RWPE1 (cell line): ENCODE results near the gene FAM117B.

Source experiments
- CTCF ChIA-PET: fragments of 350-600 bp; sonication (Branson Sonifier 250); formaldehyde crosslinking; extraction: SDS; loops from one replicate; lab custom pipeline; 2021; lab: Yijun Ruan, JAX
- POLR2A ChIA-PET: fragments of 400-600 bp; formaldehyde crosslinking; extraction: SDS; loops from one replicate; lab custom pipeline; 2020; ENCODE audit warnings: antibody characterized with exemption; ENCODE audit not compliant: low non-redundant PET; lab: Yijun Ruan, JAX
- DNase-seq: peaks from one replicate; pipeline ENCODE4 v3.0.0; 2012; ENCODE audit warnings: low spot score
- H3K27ac ChIP-seq: fragments of 450-650 bp; 2 replicates; pipeline ENCODE4 v1.5.1; 2017
- CTCF ChIP-seq: fragments of 450-650 bp; conservative IDR thresholded peaks from 2 replicates; pipeline ENCODE4 v1.5.1; 2017; ENCODE audit warnings: low read depth, mild to moderate bottlenecking

Gene FAM117B

GRCh38 chr2:202610380-202610779 is 24.4 kb upstream of the FAM117B start:
- POLR2A ChIA-PET: no interaction called here
- no peak overlapping the region for H3K27ac ChIP-seq
- no peak for DNase-seq
- no peak for TF ChIP-seq CTCF
- CTCF ChIA-PET: no interaction called here

- H3K27ac ChIP-seq: no peak overlapping the region
- ChIA-PET CTCF (interaction anchor here (0.6 kb wide), 1 partner anchor 1497 kb away, joined by 3 read pairs; no protein-coding TSS in a partner anchor), POLR2A (no interaction called here)
- TF ChIP-seq CTCF: no peak
- DNase-seq: no peak
These were observed 22.6 kb upstream of the FAM117B start for GRCh38 chr2:202612145-202612544.

DNA sequence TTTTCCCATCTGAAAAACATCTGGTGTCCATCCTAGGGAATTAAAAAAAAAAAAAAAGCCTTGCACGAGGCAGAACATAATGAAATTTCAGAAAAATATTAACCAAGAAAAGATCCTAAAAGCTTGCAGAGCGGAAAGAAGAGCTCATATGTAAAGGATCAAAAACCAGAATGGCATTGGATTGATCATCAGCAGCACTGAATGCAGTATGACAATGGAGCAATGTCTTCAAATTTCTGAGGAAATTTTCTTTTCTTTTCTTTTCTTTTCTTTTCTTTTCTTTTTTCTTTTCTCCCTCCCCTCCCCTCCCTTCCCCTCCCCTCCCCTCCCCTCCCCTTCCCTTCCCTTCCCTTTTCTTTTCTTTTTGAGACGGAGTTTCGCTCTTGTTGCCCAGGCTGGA is 21.3 kb upstream of the FAM117B start:
- DNase-seq: no peak
- ChIA-PET POLR2A (no interaction called here), CTCF (no interaction called here)
- no peak overlapping the region for H3K27ac ChIP-seq
- no peak for TF ChIP-seq CTCF

- H3K27ac ChIP-seq: no peak overlapping the region
- ChIA-PET CTCF (no interaction called here), POLR2A (no interaction called here)
- TF ChIP-seq CTCF: no peak
- no peak for DNase-seq
These were observed 10.6 kb upstream of the FAM117B start for GRCh38 chr2:202624133-202624532.

- no peak for DNase-seq
- TF ChIP-seq CTCF: no peak
- no peak overlapping the region for H3K27ac ChIP-seq
- CTCF ChIA-PET: interaction anchor here (1.0 kb wide), 1 partner anchor 38 kb away, joined by 4 read pairs; no protein-coding TSS in a partner anchor
- POLR2A ChIA-PET: no interaction called here
These were observed 7.7 kb upstream of the FAM117B start for GRCh38 chr2:202627042-202627441.

DNA sequence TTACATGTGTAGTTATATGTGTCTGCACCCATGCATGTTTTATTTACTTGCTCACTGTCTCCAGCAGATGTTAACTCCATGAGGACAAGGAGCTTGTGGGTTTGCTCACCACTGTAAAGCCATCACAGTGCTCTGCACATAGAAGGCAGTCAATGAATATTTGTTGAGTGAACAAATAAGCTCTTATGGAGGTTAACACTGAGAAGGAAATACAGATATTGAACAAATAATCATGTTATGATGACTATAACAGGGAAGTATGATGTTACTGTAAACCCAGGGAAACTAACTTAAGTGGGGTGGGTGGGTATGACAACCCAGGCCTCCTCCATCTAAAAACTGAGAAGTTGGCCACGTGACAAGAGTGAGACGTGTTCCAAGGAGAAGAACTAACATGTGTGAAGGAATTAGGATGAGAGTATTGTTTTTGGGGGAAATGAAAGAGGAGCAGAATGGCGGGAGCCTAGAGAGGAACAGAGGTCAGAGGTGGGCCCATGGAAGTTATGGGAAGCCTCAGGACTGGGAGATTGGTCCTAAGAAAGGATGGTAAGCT is 6.0 kb upstream of the FAM117B start:
- POLR2A ChIA-PET: no interaction called here

More for the DNA sequence above, 6.0 kb upstream of the FAM117B start:
- TF ChIP-seq CTCF: no peak
- no peak for DNase-seq
- no peak overlapping the region for H3K27ac ChIP-seq
- CTCF ChIA-PET: interaction anchor here (0.6 kb wide), 1 partner anchor 188 kb away, joined by 3 read pairs; no protein-coding TSS in a partner anchor
